ENCODE results near the gene GPC2.

GRCh38 chr7:100147278-100147677 is 29.9 kb downstream of the GPC2 start:
- no peak for TF ChIP-seq CTCF (IDR thresholded peaks at IDR 0.05)
- TF ChIP-seq EZH2phosphoT487 (IDR thresholded peaks at IDR 0.05) = no peak
